Activated CD4-positive, alpha-beta T cell treated with anti-CD3 and anti-CD28 coated beads for 24 hours (primary cell): Measurements from ENCODE around the gene CSF2RB.

Experiments
- DNase-seq, 2 donors: peaks; one replicate each; pipeline ENCODE4 v3.0.0-alpha.2; 2020; ENCODE audit warnings: low read depth in 2 of 2

CSF2RB gene

DNA sequence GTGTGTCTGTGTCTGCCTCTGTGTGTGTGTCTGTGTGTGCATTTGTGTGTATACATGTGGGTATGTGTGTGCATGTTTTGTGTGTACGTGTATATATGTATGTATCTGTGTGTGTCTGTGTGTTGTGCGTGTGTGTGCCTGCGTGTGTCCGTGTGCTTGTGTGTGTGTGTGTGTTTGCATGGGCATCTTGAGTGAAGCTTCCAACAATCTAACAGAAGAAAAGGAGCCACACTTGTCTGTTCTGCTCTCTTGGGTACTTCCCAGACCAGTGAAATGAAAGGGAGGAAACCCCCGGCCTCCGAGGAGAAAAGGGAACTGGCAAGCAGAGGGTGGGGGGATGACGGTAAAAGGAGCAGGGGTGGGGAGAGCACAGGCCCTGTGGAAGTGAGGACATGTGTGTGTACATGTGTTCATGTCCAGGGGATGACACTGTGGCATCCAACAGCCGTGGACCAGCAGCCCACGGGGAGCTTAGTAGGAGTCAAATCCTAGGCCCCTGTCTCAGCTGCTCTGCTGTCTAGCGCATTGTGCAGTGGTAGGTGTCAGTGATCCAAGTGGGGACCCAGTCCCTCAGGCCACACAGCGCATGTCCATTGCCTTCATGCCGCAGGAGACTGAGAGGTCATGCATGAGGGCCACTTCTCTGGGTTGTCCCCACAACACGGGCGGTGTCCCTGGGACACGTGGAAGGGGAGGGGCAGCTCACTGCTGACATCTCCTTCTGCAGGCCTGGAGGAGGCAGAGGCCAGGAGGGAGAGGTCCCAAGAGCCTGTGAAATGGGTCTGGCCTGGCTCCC is 8.1 kb downstream of the CSF2RB start:
- no peak for DNase-seq

- no peak for DNase-seq
Measured at GRCh38 chr22:36922105-36922608, 8.7 kb downstream of the CSF2RB start.

GRCh38 chr22:36922711-36923110 is 9.3 kb downstream of the CSF2RB start:
- no peak for DNase-seq

GRCh38 chr22:36923131-36923788 is 9.8 kb downstream of the CSF2RB start:
- DNase-seq: no peak

DNA sequence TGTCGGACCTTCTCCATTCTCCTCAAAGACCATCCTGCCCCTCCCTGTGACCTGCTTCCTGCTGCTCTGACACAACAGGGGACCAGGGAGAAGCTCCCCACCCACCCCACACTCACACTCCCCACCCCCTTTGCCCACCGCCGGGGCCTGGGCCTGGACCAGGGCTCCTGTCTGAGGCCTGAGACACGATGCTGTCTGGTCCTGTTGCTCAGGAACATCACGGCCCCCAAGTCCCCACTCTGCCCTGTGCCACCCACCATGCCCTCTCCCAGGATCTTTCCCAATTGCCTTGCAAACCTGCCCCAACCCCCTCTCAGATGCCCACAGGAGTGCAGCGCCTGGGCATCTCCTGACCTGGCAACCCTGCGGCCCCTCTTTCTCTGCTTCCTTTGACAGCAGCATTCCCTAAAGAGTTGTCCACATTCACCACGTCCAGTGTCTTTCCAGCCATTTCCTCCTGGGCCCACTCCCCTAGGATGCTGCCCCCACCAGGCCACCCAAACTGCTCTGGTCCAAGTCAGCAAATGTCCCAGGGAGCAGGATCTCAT is 10.8 kb downstream of the CSF2RB start:
- DNase-seq: no peak

- DNase-seq: no peak
Measured at GRCh38 chr22:36925388-36926290, 12.2 kb downstream of the CSF2RB start.

- no peak for DNase-seq
Measured at GRCh38 chr22:36926309-36926708, 12.9 kb downstream of the CSF2RB start.

DNA sequence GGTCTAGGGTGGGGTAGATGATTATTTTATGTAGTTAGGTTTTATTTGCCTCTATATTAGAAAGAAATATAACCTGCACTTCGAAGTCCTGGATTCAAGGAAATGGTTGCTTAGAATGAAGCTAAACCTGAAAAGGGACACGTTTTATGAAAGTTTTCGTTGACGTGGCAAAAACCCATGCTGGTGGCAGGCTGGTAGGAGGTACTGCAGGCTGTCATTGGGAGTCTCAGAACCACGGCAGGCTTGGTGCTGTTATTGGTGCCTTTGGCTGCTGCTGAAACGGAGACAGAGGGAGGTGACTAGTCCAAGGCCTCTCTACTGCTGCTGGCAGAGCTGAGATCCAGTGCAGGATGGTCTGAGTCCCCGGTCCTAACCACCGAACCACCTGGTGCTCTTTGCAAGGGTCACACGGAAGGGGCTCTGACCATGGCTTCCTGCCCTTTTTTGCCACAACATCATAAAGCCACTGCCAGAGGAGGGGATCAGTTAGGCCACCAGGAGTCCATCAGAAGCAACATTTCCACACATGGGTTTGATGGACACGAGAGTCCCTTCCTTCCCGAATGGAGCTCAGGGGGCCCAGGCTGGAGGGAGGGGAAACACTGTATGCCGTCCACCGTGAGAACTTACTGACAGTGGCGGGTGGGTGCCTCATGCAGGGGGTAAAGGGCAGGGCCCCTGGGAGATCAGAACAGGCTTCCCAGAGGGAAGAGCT is 13.4 kb downstream of the CSF2RB start:
- no peak for DNase-seq

DNA sequence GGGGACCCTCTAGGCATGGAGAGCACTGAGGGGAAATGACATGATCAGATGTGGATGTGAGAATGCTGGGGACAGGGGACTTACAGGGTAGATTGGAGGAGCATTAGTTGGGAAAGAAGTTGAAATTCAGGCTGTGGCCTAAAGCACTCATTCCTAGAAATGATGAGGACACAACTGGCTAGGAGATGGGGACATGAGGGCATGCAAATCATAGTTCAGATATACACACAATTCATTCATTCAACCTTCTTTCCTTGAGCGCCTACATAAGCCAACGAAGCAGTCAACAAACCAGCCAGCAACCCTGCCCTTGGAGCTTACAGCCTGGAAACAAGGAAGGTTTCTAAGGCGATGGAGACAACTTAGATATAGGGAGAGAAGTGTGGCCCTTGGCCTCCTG is 14.2 kb downstream of the CSF2RB start:
- DNase-seq: no peak

DNA sequence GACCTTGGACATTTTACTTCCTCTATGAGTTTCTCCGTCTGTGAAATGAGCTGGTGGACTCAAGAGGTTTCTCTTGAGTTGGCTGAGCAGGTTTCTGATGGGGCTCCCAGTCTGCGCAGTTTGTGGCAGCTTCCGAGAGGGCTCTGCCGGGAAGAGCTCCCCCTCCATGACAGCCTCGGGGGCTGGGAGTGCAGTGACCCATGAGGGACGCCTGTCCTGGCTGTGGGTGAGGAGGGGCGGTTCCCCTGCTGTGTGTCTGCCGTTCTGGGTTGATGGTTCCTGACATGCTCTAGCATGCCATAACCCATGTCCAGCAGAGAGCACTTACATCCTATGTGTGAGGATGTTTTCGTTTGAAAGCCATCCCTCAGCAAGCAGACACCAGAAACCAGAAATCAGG is 14.8 kb downstream of the CSF2RB start:
- DNase-seq: no peak

DNA sequence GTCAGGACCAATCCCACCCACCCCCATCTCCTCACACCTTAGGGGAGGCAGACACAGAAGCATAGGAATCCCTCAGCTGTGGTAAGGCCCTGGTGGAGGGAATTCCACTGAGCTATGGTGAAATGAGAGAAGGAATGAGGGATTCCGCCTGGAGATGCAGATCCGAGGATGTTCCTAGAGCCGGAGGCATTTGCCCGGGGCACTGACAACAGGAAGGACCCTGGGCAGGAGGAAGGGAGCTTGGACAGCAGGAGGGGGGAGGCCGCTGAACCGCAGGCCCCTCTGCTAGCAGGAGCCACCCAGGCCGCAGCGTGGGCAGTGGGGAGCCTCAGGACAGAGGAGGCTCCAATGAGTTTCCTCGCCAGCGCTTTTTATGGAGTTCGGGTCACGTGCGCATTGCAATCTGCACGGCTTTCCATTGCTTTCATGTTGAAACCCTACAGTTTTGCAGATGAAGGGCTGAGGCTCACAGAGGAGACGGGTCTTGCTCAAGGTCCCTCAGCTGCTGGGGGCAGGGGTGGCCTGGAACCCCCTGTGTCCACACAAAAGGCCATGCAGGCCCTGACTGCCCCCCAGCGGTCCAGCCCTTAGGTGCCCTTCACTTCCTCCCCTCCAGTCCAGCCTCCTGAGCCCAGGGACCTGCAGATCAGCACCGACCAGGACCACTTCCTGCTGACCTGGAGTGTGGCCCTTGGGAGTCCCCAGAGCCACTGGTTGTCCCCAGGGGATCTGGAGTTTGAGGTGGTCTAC is 15.5 kb downstream of the CSF2RB start:
- DNase-seq: no peak

DNA sequence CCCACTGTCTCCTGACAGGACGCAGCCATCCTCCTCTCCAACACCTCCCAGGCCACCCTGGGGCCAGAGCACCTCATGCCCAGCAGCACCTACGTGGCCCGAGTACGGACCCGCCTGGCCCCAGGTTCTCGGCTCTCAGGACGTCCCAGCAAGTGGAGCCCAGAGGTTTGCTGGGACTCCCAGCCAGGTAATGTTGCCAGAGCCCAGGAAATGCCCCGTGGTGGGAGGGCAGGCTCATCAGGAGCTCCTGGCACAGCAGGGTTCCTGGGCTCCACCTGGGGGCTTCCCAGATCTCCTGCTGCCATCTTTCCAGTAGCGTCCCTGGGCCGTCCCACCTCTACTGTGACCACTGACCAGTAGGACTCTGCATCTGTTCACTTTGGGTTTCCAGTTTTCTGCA is 16.2 kb downstream of the CSF2RB start:
- DNase-seq: no peak

DNA sequence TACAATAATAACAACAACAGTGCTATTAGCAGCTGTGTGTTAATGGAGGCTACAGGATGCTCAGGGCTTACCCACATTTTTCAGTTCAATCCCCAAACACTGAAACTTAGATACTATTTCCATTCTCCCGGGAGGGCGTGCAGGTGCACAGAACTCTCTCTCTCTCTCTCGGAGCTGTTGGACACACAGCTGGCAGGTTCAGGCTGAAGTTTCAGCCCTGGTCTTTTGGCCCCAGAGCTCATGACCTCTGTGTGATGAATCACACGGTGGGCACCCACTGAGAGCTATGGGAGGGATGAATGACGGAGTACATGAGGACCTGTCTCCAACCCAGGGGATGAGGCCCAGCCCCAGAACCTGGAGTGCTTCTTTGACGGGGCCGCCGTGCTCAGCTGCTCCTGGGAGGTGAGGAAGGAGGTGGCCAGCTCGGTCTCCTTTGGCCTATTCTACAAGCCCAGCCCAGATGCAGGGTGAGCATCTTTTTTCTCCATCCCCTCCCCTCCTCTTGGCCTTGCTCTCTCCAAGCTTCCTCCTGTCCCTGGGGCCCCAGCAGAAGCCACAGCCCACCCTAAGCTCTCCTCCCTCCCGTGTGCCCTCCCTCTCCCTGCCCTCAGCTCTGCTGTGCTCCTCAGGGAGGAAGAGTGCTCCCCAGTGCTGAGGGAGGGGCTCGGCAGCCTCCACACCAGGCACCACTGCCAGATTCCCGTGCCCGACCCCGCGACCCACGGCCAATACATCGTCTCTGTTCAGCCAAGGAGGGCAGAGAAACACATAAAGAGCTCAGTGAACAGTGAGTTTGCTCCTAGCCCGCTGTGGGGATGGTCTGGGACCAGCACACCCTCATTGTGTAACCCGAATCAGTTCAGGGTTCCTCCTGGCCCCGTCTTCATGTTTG is 16.9 kb downstream of the CSF2RB start:
- no peak for DNase-seq

DNA sequence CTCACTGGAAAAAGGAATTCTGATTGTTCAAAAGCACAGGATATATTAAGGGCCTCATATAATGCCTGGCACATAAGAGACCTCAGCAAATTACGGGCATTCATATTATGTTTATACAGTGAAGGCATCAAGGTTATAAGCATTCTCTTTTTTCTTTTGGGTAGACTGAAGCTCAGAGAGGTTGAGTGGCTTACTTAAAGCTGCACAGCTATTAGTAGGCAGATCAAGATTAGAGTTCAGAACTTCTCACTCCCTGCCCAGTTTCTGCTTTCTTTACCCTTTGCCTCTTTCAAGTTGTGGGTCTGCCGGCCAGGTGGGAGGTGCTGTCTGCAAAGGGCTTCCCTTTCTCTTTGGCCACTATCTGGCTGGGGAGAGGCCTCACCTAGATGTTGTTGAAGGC is 18.0 kb downstream of the CSF2RB start:
- DNase-seq: no peak

GRCh38 chr22:36933629-36934417 is 20.4 kb downstream of the CSF2RB start:
- no peak for DNase-seq

- no peak for DNase-seq
Measured at GRCh38 chr22:36934418-36935312, 21.2 kb downstream of the CSF2RB start.

GRCh38 chr22:36935313-36935610 is 21.8 kb downstream of the CSF2RB start:
- DNase-seq: no peak

DNA sequence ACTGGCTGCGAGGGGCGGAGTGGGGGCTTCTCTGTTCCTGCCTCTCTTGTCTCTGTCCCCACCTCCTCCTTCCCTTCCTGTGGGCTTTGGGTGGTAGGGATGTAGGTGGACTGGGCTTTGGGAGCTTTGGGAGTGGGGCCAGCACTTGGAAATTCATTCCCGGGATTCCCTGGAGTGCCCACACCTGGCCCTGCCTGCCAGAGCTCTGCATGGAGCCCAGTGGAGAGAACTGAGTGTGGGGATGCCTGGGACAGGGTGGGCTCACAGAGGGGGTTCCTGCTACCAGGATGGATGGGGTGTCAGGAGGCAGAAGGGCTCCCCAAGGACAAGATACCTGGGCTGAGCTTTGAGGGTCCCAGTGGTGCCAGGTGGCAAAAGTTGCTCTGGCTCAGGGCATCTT is 22.3 kb downstream of the CSF2RB start:
- no peak for DNase-seq
